ENCODE data around the gene ACVR1B. TPM values are rescaled to one million over a fixed set of nuclear protein-coding genes. Genes with fewer than 3 reads are reported as not detected.

The ACVR1B gene
- total and polyA plus RNA-seq, 2 of the 8 experiments (the other 6 are each of a cell fraction or from before 2014, with no cell fraction given), result 16.0 to 19.2 TPM

DNA sequence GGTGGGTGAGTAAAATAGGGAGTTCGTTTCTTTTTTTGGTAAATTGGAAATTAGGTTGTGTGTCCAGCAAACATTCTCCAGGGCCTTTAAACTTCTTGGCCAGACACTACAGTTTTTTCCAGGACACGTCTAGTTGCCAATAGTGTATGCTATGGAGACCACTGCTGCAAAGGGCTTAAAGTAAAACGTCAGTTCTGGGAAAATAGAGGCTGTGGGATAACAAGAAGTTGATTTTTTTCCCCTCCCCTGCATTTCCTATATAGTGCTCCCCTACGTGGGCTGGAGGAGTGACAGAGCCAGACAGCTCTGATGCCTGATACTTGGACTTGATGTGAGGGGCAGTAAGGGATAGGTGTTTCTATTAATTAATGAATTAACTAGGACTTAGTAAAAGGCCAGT, 2.4 kb downstream of the ACVR1B start:
- no peak overlapping the region for H3K9ac ChIP-seq (replicated peaks in 1 of 4; ENCODE audit: extremely low read depth in 1 of 4, low read depth in 3 of 4, low read length in 3 of 4)
- H2BK120ac ChIP-seq (replicated peaks; ENCODE audit: low read depth, low read length), result no peak overlapping the region
- H3K56ac ChIP-seq (replicated peaks; ENCODE audit: insufficient read length, low read depth, low read length), result no peak overlapping the region
- H3K27me3 ChIP-seq (replicated peaks in 1 of 4; ENCODE audit: control insufficient read depth in 3 of 4, extremely low read depth in 1 of 4, insufficient read depth in 3 of 4, low read length in 3 of 4), result peaks cover 6 to 35% (median 29%) of the 10 kb centered on the region in 4 experiments
- H4K8ac ChIP-seq (ENCODE audit: extremely low read depth, insufficient read depth, low read length), result no peak overlapping the region
- no peaks in the 10 kb centered on the region for H3K9me3 ChIP-seq (ENCODE audit: insufficient read depth in 2 of 2, low read depth in 1 of 2, low read length in 1 of 2)
- WGBS, 2 experiments (ENCODE audit: extremely low coverage in 1 of 2, insufficient coverage in 1 of 2, insufficient read length in 1 of 2, insufficient replicate concordance in 2 of 2, low coverage in 1 of 2, low lambda C conversion rate in 2 of 2, missing lambda C conversion rate in 1 of 2), result 77 to 100% methylated on average over 1 to 4 of the region's 4 CpGs
- no peak overlapping the region for H3K4ac ChIP-seq (replicated peaks; ENCODE audit: insufficient read length, low read depth, low read length)
- H3K4me1 ChIP-seq (replicated peaks in 1 of 4; ENCODE audit: control insufficient read depth in 3 of 4, insufficient read depth in 4 of 4, low read length in 3 of 4), result peaks cover 0 to 3% (median 2%) of the 10 kb centered on the region in 4 experiments; a peak in 6 of 7 replicates
- peaks cover 9 to 11% of the 10 kb centered on the region in 2 experiments for H4K20me1 ChIP-seq (replicated peaks in 1 of 2; ENCODE audit: control insufficient read depth in 1 of 2, insufficient read depth in 2 of 2, low read length in 2 of 2)
- H3K27ac ChIP-seq (ENCODE audit: low read depth, low read length), result no peak overlapping the region
- CTCF ChIA-PET (ENCODE audit: partially characterized antibody), result interaction anchor here (0.6 to 2.0 kb wide), 3 partner anchors 17 to 64 kb away, joined by 3 to 5 read pairs (median 3); no protein-coding TSS in a partner anchor
- TF ChIP-seq MAFK (IDR thresholded peaks at IDR 0.05; ENCODE audit: low read depth, low read length) (no peak), SIN3A (conservative IDR thresholded peaks at IDR 0.05 in 1 of 2, IDR thresholded peaks at IDR 0.05 in 1 of 2; ENCODE audit: low read depth in 1 of 2, low read length in 2 of 2) (no peak), HDAC6 (IDR thresholded peaks at IDR 0.05; ENCODE audit: low read depth, low read length) (no peak), NRF1 (IDR thresholded peaks at IDR 0.05; ENCODE audit: low read depth, low read length) (no peak), RNF2 (IDR thresholded peaks at IDR 0.05; ENCODE audit: borderline replicate concordance, low read depth, low read length, missing control alignments, poor library complexity, severe bottlenecking) (no peak), SAP30 (IDR thresholded peaks at IDR 0.05; ENCODE audit: insufficient read depth, insufficient replicate concordance, low read length) (no peak), KDM1A (IDR thresholded peaks at IDR 0.05; ENCODE audit: borderline replicate concordance, low read length) (no peak), EP300 (IDR thresholded peaks at IDR 0.05; ENCODE audit: borderline replicate concordance in 1 of 2, low read depth in 2 of 2, low read length in 2 of 2) (no peak), POLR2A (IDR thresholded peaks at IDR 0.05; ENCODE audit: control extremely low read depth in 1 of 2, low read depth in 2 of 2, low read length in 2 of 2) (no peak), POU5F1 (IDR thresholded peaks at IDR 0.05; ENCODE audit: low read depth, low read length) (no peak), ZNF274 (IDR thresholded peaks at IDR 0.05; ENCODE audit: borderline replicate concordance, extremely low read depth, low read length) (no peak)
- TF ChIP-seq, protein P1, sequence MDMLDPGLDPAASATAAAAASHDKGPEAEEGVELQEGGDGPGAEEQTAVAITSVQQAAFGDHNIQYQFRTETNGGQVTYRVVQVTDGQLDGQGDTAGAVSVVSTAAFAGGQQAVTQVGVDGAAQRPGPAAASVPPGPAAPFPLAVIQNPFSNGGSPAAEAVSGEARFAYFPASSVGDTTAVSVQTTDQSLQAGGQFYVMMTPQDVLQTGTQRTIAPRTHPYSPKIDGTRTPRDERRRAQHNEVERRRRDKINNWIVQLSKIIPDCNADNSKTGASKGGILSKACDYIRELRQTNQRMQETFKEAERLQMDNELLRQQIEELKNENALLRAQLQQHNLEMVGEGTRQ (IDR thresholded peaks at IDR 0.05; ENCODE audit: low read length), result no peak
- no peak for FAIRE-seq
- H3K4me2 ChIP-seq (ENCODE audit: insufficient read depth in 1 of 2, low read depth in 2 of 2, low read length in 2 of 2), result no peak overlapping the region
- H3K23me2 ChIP-seq (ENCODE audit: low read depth, low read length), result peaks cover 7% of the 10 kb centered on the region; the same call in 1 of the 2 replicates
- POLR2A ChIA-PET (ENCODE audit: partially characterized antibody), result interaction anchor here (1.8 kb wide), 1 partner anchor 12 kb away, joined by 4 read pairs; no protein-coding TSS in a partner anchor
- H2BK5ac ChIP-seq (ENCODE audit: low read depth, low read length), result no peak overlapping the region
- no peak overlapping the region for H2BK12ac ChIP-seq (ENCODE audit: low read depth, low read length)
- no peaks in the 10 kb centered on the region for H3K36me3 ChIP-seq (ENCODE audit: control insufficient read depth in 2 of 4, insufficient read depth in 4 of 4, low read length in 3 of 4)
- no peak overlapping the region for H3K14ac ChIP-seq (ENCODE audit: insufficient read length)
- no peak overlapping the region for H2AK5ac ChIP-seq (ENCODE audit: low read depth, low read length)
- peaks cover 2% of the 10 kb centered on the region; the same call in 1 of the 2 replicates for H3K79me1 ChIP-seq (ENCODE audit: low read depth, low read length)
- H3K18ac ChIP-seq (ENCODE audit: extremely low read depth, low read length), result no peak overlapping the region
- no peak overlapping the region for H4K5ac ChIP-seq (ENCODE audit: insufficient read length, low read depth, low read length)
- no peak overlapping the region for H3K4me3 ChIP-seq (ENCODE audit: extremely low read depth in 1 of 4, insufficient read depth in 2 of 4, low read depth in 3 of 4, low read length in 4 of 4)
- H2AFZ ChIP-seq (ENCODE audit: low read length), result no peak overlapping the region
- no peak overlapping the region for H2BK15ac ChIP-seq (ENCODE audit: low read length)
- DNase-seq (ENCODE audit: low read depth in 1 of 2, low spot score in 2 of 2), result no peak
- H4K91ac ChIP-seq (replicated peaks; ENCODE audit: insufficient read length, low read length), result no peak overlapping the region
- H3K23ac ChIP-seq (ENCODE audit: insufficient read length), result no peak overlapping the region
- H3K79me2 ChIP-seq (ENCODE audit: control insufficient read depth in 1 of 2, insufficient read depth in 2 of 2, low read length in 2 of 2), result peaks cover 0 to 43% of the 10 kb centered on the region in 2 experiments; a peak in 2 of 4 replicates
- no peak overlapping the region for H2BK20ac ChIP-seq (ENCODE audit: low read length)
